Left lung (tissue), 10 donors: Measurements from ENCODE around the gene ANO1. TPM values are rescaled to one million over a fixed set of nuclear protein-coding genes. Genes with fewer than 3 reads are reported as not detected.
A peak's percentile ranks its signal among the peaks of the same experiment; 100 is the strongest.

Source experiments
- ATAC-seq: fragments of 200-7000 bp; cut with Tn5 transposase; one replicate; pipeline ENCODE4 v1.9.1; 2020; ENCODE audit warnings: moderate library complexity
- DNase-seq, 4 donors: peaks; one replicate each; pipeline ENCODE4 v3.0.0-alpha.2; 2013 to 2020
- H3K27ac ChIP-seq, 2 donors: fragments of 200-600 bp; sonication (generic) in 1 of 2; one replicate each; pipeline versions ENCODE4 v1.5.0 to v1.8.0; 2020 to 2021
- H3K27me3 ChIP-seq, 2 donors: fragments of 200-600 bp; sonication (generic) in 1 of 2; one replicate each; pipeline versions ENCODE4 v1.5.0 to v1.8.0; 2020 to 2021
- H3K36me3 ChIP-seq, 2 donors: fragments of 200-600 bp; sonication (generic) in 1 of 2; one replicate each; pipeline versions ENCODE4 v1.5.0 to v1.8.0; 2020 to 2021
- H3K4me1 ChIP-seq, 2 donors: fragments of 200-600 bp; one replicate each; pipeline ENCODE4 v1.8.0; 2021
- H3K4me3 ChIP-seq, 2 donors: fragments of 200-600 bp; sonication (generic) in 1 of 2; one replicate each; pipeline versions ENCODE4 v1.5.0 to v1.8.0; 2020 to 2021; ENCODE audit warnings: mild to moderate bottlenecking in 1 of 2
- H3K9me3 ChIP-seq, 2 donors: fragments of 200-600 bp; sonication (generic) in 1 of 2; one replicate each; pipeline versions ENCODE4 v1.5.0 to v1.8.0; 2020 to 2021
- intact Hi-C, 2 donors: fragments of 100-400 bp; cut with DNase I; formaldehyde crosslinking; loops; one replicate each; pipeline versions ENCODE4 v1.11.2 to v1.14.2; 2022
- polyA plus RNA-seq, 6 donors: library from polyadenylated mRNA; unstranded; fragments of 120-200 nt; gene quantifications; one replicate each; pipeline ENCODE4 v1.2.1, GENCODE V29; 2013; ENCODE audit not compliant: insufficient read length in 6 of 6
- total RNA-seq, 2 donors: library from RNA; stranded (reverse); fragmentation: NEBNext Ultra II Directional; extraction: Animal tissue kit (Norgen Biotek cat#: 25700); gene quantifications; one replicate each; pipeline ENCODE4 v1.2.1, GENCODE V29; 2021
- TF ChIP-seq, protein P1 (sequence below), 2 donors: fragments of 200-600 bp; sonication (generic) in 1 of 2; IDR thresholded peaks; one replicate each; pipeline versions ENCODE4 v1.5.0 to v1.8.0; 2021; ENCODE audit warnings: antibody characterized with exemption in 2 of 2
- donor health status: DM: no; HTN: yes; CAD: no.
- donor health status: DM: no; HTN: no; CAD: no.

ANO1 gene
- total and polyA plus RNA-seq, 8 donors, result 4.9 to 13.2 (median 7.0) TPM

DNA sequence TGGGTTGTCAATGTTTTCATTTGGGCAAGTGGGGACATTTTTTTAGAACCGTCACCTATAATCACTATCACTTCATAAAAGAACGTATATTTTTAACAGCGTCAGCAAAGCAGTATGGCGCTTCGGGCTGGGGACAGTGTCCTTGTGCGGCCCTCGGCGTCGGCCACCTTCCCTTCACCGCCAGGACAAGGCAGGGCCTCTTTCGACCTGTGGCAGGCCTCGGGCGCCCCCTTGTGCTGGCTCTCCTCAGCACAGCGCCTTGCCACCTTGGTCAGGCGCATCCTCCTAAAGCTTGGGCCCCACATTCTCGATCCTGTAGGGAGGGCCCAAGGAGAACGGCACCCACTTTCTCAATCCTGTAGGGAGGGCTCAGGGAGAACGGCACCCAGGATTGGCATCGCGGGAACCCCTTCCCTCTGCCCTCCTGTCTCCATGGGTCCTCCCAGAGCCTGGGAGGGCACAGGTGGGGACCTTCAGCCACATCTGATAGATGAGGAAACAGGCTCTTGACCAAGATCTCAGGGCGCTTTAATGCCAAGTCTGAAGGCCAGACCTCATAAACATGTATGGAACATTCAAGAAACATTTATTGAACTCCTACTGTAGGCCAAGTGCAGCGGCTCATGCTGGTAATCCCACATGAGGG, 113.5 kb downstream of the ANO1 start:
- TF ChIP-seq, protein P1, sequence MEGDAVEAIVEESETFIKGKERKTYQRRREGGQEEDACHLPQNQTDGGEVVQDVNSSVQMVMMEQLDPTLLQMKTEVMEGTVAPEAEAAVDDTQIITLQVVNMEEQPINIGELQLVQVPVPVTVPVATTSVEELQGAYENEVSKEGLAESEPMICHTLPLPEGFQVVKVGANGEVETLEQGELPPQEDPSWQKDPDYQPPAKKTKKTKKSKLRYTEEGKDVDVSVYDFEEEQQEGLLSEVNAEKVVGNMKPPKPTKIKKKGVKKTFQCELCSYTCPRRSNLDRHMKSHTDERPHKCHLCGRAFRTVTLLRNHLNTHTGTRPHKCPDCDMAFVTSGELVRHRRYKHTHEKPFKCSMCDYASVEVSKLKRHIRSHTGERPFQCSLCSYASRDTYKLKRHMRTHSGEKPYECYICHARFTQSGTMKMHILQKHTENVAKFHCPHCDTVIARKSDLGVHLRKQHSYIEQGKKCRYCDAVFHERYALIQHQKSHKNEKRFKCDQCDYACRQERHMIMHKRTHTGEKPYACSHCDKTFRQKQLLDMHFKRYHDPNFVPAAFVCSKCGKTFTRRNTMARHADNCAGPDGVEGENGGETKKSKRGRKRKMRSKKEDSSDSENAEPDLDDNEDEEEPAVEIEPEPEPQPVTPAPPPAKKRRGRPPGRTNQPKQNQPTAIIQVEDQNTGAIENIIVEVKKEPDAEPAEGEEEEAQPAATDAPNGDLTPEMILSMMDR (IDR thresholded peaks at IDR 0.05), result peak; percentile 83 to 85
- H3K27me3 ChIP-seq, result peaks cover 0 to 29% of the 10 kb centered on the region in 2 donors
- no peaks in the 10 kb centered on the region for H3K36me3 ChIP-seq
- no peaks in the 10 kb centered on the region for H3K4me1 ChIP-seq
- H3K9me3 ChIP-seq, result no peaks in the 10 kb centered on the region
- no peak overlapping the region for H3K27ac ChIP-seq
- peak; percentile 96 for ATAC-seq
- H3K4me3 ChIP-seq, result no peak overlapping the region
- DNase-seq, result peak; percentile 49 to 93 (median 72)
- intact Hi-C loops, result loop anchor here in 1 of 2 donors (5.0 to 10.0 kb wide), 2 partner anchors 274 to 497 kb away; no protein-coding TSS in a partner anchor

DNA sequence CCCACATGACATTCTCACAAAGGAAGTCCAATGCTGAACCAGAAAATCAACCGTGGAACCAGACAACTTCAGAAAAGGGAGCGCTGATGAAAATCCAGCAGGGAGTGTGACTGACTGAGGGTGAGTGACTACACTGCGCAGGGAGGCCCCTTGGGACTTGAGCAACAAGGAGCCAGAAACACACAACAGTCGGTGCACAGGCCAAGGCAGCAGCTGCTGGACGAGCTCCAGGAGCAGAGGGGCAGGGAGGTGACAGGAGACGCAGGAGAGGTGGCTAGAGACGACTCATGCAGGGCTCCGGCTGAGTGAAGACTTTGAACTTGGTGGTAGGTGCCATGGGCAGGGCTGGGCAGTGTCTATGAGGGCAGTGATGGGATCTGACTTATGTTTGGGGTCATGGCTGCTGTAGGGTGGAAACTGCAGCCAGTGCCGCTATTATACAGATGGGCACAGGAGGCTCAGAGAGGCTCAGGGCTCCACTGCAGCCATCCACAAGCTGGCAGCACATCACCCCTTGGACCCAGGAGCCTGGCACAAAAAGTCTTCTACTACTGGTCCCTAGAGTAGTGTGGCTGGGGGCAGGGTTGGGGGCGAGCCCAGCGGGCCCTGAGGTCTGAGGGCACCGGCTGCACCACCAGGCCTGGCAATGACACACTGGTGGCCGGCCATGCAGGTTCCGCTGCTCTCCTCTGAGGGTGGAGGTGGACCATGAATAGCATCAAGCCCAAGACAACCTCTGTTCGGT, 114.7 kb downstream of the ANO1 start:
- no peak overlapping the region for H3K27ac ChIP-seq
- DNase-seq, result peak in 2 of 4 donors; percentile 24 to 65
- peaks cover 0 to 26% of the 10 kb centered on the region in 2 donors for H3K27me3 ChIP-seq

DNA sequence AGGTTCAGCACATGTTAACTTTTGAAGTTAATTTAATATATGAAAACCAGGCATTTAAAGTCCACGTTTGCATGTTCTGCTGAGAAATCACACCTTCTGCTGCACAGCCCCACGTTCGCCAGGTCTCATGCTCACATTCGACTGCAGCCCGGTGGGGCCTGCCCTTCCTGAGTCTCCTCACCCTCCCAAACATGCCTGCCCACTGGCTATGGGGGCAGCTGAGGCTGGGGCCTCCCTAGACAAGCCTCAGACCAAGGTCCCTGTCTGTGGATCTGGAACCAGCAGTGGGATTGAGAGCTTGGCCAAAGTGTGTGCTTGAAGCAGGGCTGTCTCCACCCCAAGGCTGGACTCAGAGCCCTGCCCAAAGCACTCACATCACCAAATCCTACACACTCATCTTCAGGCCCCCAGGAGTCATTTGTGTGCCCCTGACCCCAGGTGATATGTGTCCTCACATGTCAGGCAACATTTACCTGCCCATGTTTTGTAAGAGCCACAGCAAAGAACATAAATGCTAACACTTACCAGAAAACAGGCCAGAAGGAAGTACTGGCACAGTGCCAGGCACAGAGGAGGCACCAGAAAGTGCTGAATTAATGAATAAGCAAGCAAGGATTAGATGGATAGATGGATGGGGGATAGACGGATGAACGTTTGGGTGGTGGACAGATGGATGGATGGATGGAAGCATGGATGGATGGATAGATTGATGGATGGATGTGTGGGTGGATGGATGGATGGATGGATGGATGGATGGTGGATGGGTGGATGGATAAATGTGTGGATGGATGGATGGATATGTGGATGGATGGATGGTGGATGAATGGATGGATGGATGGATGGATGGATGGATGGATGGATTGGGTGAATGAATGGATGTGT, 115.5 kb downstream of the ANO1 start:
- no peaks in the 10 kb centered on the region for H3K4me1 ChIP-seq
- intact Hi-C loops, result loop anchor here in 1 of 2 donors (5.0 to 10.0 kb wide), 2 partner anchors 276 to 499 kb away; no protein-coding TSS in a partner anchor

More for the DNA sequence above, 114.7 kb downstream of the ANO1 start:
- Histone ChIP-seq H3K9me3 (no peaks in the 10 kb centered on the region), H3K4me1 (no peaks in the 10 kb centered on the region), H3K36me3 (no peaks in the 10 kb centered on the region), H3K4me3 (no peak overlapping the region)
- intact Hi-C loops, result loop anchor here in 1 of 2 donors (5.0 to 10.0 kb wide), 2 partner anchors 276 to 498 kb away; no protein-coding TSS in a partner anchor
- ATAC-seq, result no peak
- TF ChIP-seq, protein P1 (IDR thresholded peaks at IDR 0.05), result no peak

DNA sequence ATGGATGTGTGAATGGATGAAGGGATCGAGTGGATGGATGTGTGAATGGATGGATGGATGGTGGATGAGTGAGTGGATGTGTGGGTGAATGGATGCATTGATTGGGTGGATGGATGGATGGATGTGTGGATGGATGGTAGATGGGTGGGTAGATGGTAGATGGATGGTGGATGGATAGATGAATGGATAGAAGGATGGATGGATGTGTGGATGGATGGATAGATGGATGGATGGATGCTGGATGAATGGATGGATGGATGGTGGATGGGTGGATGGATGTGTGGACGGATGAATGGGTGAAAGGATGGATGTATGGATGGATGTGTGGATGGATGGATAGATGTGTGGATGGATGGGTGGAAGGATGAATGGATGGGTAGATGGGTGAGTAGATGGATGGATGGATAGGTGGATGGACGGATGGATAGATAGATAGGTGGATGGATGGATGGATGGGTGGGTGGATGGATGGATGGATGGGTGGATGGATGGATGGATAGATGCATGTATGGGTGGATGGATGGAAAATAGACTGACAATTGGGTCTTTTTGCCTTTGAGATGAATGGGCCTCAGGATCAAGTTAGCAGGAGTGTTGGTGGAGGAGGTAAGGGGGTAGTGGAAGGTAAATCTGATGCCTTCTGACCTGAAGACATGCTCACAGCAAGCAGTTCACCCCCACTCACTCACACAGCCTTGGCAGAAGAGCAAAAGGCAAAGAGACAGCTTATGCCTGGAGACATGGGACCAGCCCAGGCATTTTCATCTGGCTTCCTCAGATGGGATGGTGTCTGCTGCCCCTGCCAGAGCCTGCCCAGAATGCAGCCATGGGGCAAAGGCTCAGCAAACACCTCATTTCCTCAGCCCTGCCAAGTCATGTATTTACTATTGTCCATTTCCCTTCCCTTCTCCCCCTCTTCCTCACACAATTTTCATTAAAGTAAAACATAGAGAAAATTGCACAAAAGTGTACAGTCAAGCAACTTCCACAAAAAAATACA, 117.0 kb downstream of the ANO1 start:
- TF ChIP-seq, protein P1 (IDR thresholded peaks at IDR 0.05), result no peak
- Histone ChIP-seq H3K27ac (no peak overlapping the region), H3K9me3 (no peaks in the 10 kb centered on the region), H3K36me3 (no peaks in the 10 kb centered on the region), H3K27me3 (peaks cover 0 to 34% of the 10 kb centered on the region in 2 donors), H3K4me3 (no peak overlapping the region), H3K4me1 (no peaks in the 10 kb centered on the region)
- DNase-seq, result no peak
- no peak for ATAC-seq
- intact Hi-C loops, result loop anchor here in 1 of 2 donors (5.0 to 10.0 kb wide), 2 partner anchors 278 to 500 kb away; no protein-coding TSS in a partner anchor

More for the DNA sequence above, 115.5 kb downstream of the ANO1 start:
- Histone ChIP-seq H3K9me3 (no peaks in the 10 kb centered on the region), H3K36me3 (no peaks in the 10 kb centered on the region), H3K27ac (no peak overlapping the region), H3K27me3 (peaks cover 0 to 24% of the 10 kb centered on the region in 2 donors), H3K4me3 (no peak overlapping the region)
- DNase-seq (peak in 1 of 4 donors; percentile 43), ATAC-seq (no peak)
- TF ChIP-seq, protein P1 (IDR thresholded peaks at IDR 0.05), result no peak
